HG03135 (cell line): ENCODE measurements around the gene ADAD2.

Experiments
- ATAC-seq: cut with Tn5 transposase; IDR thresholded peaks from one replicate; pipeline ENCODE4 v1.9.1; 2021; ENCODE audit warnings: mild to moderate bottlenecking, moderate library complexity; ENCODE audit not compliant: unreplicated experiment

The ADAD2 gene

DNA sequence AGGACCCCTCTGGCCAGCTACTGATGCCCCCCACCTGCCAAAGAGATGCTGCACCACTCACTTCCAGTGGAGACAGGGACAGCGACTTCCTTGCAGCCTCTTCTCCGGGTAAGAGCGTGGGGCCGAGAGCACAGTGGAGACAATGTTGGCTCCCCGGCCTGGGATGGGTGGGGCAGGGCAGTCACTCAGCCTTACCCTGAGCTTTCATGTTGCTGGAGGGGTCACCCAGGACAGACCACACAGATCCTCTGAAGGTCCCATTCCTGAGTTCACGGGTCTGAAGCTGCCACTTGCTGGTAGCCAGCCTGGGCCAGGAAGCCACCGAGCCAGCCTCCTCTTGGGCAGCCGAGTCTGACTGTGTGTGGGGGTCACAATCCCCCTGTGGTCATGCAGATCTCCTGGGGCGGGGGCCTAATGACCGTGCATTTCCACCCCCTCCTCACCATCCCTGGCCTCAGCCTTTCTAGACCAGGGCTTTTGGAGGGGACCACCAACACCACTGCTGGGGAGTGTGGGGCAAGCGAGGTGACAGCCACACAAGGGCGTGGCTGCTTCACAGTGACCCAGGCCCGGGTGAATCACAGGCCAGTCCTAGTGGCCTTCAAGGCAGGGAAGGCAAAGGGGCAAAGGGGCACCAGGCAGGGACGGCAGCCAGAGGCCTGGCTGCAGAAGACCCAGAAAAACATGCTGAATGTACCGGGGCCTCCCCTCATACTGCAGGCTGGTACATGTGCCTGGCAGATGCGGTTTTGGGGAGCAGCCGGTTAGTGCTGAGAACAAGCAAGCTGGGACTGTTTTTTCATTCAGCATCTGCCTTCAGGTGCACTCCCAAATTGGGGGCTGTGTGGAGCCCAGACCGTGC is 14.5 kb upstream of the ADAD2 start:
- no peak for ATAC-seq

DNA sequence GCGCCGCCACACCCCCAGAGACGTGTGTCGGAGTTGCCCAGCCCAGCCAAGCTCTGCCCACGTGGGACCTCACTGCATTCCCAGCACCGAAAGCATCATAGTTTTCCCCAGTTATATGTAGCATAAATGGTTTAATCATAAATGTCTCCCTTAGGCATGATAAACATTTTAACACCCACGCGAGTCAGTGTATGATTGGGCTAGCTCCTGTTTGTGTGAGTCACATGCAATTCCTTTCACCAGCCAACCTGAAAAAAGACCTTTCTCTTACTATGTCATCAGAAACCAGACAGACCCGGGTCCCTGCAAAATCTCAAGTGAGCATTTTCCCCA is 13.2 kb upstream of the ADAD2 start:
- no peak for ATAC-seq

DNA sequence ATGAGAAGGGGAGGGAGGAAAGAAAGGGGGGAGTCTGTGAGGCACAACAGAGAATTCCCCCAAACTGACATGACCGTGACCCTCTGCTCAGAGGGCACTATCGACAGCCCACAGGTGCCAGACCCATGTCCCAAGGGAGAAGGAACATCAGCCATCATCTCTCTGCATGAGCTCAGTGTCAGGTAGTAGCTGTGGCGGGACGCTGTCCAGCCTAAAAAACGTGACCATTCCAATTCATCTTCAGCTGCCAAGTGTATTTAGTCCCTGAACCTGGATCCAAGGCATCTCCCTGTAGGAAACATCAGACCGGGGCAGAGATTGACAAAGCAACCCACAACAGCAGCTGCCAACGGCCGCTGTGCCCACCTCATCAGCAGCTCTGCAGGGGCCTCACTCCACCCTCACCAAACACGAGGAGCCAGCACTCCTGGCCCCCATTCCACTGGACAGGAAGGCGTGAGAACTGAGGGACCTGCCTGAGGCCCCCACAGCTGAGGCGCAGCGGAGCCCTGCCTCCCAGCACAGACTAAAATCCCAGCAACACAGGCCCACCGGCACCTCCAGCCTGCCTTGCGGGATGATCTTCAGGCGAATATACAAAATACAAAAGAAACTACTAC is 12.7 kb upstream of the ADAD2 start:
- no peak for ATAC-seq

DNA sequence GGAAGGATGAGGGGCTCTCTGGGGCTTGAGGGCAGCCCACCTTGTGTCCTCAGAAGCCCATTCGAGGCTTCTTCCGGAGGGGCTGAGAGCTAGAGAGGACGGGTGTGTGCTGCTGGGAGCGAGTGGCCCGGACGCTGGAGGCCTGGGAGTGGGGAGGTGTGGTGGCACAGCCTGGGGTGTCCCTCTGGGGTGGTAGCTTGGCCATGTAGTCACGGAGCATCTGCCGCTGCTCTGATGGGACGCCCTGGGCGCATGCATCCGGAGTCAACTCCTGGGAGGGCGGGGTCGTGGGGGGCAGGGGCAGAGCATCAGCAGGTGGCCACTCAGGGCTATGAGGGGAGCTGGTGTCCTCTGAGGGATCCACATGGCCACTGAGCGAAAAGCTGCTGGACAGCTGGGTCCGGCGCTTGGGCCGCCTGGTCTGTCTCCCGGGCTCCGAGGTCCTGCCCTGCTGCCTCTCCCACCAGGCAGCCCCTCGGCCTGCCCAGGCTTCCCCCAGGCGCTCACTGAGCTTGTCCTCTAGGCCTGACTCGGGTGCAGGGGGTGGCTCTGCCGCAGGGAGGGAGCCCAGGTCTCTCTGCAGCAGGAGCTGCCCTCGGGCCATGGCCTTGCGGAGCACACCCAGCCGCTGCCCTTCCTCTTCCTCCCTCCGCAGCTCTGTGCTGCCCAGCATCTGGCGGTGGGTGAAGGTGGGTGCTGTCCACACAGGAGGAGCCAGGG is 11.9 kb upstream of the ADAD2 start:
- no peak for ATAC-seq

DNA sequence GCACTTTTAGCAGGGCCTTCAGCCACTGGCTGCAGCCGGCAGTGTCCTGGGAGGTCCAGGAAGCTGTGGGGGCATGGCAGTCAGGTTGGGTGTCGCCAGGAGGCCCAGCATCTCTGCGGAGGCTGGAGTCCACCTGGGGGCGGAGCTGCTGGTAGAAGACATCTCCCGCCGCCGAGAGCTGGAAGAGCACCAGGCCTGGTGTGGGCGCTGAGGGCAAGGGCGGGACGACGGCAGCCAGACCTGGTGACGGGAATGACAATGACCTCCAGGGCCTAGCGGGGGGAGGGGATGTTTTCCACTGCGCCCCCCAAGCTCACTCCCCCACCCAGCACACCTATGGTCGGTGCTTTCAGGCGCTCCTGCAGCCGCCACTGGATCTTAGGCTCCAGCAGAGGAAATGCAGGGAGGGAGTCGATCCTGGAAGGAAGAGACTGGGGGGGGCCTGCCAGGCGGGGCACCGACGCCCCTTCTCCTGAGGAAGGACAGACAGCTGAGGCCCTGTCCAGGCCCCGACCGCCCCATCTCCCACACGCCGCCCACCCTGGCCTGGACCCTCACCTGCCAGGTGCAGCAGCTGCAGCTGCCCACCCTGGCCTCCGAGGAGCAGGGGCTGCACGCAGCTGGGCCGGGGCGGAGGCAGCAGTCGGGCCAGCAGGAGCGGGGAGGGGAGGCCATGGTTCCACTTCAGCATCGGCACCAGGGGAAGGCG is 11.2 kb upstream of the ADAD2 start:
- ATAC-seq = no peak

DNA sequence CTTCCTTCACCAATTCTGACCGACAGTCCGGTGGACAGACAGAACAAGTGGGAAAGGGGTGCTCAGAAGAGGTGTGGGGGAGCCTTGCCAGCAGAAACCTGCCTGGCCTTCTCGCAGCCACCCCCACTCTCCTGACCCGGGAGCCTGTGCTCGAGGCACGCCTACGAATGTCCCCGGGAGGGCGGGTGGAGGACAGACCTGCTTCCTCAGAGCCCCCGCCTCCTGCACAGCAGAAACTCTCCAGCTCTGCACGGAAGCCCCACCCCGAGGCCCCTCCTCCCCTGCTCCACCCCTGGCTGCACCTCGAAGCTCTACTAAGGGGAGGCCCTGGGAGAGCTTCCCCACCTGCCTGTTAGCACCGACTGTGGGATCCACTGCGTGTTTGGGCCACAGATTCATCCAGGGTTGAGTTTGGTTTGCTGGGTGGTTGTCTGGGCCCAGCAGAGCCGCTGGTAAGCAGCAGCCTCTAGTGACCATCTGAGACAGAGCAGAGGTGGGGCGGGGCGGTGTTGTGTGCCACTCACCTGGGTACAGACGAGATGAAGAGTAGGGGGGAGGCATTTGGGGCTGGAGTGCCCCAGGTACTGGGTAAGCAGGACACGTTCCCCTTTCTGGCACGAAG is 10.3 kb upstream of the ADAD2 start:
- ATAC-seq = no peak

DNA sequence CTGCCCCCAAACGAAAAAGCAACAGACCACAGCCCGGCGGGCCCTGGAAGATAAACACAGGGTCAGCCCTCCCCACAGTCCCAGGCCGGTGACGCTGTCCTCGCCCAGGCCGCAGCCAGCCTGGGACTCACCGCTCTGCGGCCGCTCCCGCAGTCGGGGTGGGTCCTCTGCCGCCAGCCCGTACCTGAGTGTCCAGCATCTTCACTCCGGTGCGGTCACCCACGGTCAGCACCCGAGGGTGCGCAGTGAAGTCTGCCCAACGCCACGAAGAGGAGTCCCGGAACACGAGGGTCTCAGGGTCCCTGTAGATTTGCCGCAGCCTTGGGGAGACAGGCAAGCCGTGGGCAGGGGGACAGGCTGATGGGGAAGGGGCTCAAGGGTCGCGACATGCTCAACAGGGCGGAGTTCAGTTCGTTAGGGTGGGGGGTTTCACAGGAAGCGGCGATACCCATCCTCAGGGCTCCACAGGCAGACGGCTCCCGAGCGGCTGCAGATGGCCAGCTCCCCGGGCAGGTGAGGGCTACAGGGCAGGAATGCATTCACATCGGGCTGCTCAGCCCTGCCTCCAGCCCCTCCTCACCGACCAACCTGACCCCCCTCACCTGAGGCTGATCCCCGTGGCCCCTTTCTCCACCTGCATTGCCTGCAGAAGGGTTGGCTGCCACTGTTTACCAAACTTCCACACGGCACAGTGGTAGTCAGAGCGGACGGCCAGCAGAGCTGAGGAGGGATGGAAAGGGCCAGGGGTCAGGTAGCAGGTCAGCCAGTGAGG is 9.6 kb upstream of the ADAD2 start:
- no peak for ATAC-seq

DNA sequence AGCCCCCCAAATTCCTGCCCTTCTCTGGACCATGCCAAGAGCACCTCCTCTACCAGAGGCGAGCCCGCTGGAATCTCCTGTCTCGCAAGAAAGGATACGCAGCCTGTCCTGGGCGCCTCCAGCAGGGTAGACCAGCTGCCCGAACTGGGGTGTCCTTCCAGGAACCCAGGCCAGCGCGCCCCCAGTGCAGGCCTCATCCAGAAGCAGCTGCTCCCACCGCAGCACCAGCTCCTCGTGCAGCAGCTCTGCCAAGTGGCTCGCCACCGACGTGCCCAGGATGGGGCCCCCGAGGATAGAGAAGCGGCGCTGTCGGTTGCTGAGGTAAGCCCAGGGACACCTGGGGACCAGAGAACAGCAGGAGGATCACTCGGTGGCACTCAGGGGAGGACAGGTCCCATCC is 8.9 kb upstream of the ADAD2 start:
- ATAC-seq = no peak

DNA sequence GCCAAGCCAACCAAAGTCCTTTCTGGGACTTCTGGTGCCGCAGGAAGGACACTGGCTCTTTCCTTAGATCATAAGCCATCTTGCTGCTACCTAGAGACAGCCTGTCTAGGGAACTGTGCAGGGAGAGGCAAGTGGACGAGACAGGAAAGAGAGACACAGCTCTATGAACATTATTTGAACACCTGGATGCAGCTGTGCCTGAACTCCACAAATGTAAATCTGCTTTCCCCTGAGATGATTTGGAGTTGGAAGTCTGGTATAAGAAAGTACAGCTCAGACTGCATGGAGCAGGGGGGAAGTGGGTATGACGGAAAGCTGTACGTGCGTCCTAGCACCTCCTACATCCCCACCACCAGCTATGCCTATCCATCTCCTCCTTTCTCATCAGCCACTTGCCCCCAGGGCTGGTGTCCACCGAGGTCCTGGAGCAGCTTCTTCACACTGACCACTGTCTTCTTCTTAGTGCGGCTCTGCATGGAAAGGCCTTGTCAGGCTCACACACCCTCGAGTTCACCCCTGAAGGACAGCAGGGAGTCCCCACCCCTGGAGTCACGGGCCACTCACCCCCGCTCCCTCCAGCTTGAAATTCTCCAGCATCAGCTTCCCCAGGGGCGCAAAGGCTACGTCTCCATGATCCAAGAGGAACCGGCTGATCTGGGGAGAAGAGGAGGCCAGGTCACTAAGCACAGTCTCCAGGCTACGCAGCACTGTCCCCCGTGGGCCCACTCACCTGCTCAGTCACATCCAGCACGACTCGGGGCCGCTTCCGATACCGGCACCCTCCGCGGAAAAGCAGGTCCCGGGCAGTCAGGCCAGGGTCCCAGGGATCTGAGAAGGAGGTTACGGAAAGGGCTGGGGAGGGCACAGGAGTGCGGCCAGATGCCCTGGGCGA is 8.0 kb upstream of the ADAD2 start:
- no peak for ATAC-seq

DNA sequence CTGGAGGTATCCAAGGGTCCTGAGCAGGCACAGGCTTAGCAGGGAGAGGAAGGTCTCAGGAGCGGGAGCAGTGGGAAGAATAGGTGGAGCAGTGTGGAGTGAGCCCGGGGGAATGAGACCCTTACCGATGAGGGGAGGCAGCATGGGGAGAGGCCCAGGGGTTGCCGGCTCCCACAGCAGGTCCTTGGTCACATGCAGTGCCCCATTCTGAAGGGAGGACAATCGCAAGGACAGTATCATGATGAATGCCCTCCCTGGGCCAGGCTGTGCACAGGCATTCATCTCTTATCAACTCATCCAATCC is 7.4 kb upstream of the ADAD2 start:
- no peak for ATAC-seq

DNA sequence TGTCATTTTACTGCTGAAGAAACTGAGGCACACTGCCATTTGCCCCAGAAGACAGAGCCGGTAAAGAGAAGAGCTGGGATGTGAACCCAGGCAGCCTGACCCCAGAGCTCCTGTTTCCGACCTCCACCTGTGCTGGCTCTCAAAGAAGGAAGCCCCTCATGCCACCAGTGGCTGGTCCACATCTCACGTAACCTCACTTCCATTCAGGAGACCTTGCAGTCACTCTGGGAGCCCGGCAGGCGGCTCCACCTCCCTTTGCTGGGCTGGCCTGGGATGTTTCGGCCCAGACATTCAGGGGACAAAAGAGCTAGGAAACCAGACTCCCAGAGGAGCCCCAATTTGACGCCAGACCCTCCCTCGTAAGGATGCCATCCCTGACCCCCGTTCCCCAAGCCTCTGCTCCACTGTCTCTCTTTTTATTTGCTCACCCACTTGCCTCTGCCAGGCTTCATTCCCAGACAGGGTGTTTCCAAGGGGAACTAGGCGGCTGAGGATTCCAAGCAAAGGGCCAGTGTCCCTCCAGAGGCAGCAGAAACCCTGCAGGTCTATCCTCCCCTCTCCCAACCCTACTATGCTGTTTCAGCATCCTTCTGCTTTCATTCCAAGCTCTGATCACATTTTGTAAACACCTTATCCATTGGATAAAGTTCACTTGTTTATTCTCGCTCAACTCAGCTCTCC is 6.9 kb upstream of the ADAD2 start:
- no peak for ATAC-seq

DNA sequence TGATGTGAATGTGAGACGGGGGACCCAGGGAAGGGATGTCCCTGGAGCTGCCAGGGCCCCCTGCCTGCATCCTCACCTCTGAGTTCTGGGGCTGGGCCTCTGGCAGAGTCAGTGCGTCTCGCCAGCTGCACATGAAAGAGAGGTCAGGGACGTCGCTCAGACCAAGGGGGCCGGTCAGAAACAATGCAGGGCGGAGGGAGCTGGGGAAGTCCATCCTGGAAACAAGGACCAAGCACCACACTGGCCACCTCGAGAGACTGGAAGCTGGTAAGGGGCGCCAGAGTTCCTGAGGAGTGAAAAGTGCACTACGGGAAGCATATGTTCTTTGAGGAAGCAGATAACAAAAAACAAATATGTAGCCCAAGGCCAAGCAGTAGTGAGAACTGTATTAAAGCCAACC is 6.2 kb upstream of the ADAD2 start:
- ATAC-seq = no peak

DNA sequence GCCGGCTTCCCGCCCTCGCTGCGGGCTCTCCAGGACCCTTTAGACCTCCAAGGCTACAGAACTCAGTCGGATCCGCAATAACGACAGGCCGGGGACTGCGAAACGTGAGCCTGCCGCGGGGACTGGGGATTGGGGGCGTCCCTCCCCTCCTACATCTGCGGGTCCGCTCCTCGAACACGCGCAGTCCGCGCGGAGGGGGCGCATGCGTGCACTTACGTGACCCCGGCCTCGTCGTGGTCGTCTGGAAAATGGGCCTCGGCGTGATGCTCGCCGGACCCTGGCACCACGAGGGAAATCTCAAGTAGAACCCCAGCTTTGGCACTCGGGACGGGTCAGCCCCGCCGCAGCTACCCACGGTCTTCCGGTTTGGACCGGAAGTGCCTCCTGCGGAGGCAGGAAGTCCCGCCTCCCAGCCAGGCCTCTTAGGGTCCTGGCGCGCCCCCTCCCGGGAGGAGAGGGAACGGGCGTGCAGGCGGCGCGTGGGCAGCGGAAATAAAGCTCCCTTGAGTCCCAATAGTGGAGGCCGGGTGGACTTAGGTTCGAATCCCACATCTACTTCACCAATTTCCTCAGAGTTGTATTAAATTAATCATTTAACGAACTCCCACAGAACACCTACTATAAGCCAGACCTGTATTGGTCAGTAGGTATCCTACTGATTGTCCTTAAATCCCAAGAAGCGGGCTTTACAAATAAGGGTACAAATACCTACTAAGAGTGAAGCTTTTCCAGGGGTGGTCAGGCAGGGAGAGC is 4.1 kb upstream of the ADAD2 start, which contains the start of gene TAF1C:
Gene TAF1C (minus strand): TSS at position 373 of the 753 bp plus-strand sequence. CDS start 2,069 bp downstream, outside the sequence.
- peak; percentile 82 for ATAC-seq

DNA sequence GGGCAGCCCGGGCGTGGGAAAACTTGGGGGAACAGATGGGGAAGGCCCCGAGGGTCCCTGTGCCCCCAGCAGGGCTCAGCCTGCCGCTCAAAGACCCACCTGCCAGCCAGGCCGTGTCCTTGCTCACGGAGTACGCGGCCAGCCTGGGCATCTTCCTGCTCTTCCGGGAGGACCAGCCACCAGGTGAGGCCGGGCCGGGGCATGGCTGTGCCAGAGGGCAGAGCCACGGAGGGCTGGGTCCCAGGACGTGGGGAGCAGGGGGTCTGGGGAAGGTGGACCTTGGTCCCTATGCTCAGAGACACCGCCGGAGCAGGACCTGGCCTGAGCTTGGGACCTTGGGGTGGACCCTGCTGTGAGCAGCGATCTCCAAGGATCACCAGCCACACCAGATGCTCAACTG is 509 bp downstream of the ADAD2 start:
- ATAC-seq = no peak

DNA sequence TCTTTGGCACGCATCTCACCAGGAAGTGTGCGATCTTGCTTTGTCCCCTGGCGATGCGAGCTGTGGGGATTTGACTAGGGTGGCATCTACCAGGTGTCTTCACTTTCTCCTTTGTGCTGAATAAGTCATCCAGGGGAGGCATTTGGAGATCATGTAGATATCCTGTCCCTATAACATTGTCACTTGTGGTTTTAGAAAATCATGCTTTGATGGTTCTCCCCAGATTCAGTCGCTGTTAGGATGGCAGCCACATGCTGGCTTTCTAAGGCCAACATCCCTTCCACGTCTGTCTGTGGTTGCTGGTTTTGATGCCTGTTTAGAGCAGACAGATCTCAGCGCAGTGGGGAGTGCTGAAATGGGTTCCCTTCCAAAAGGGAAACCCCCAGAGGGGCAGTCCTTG is 2.5 kb downstream of the ADAD2 start:
- ATAC-seq = no peak

DNA sequence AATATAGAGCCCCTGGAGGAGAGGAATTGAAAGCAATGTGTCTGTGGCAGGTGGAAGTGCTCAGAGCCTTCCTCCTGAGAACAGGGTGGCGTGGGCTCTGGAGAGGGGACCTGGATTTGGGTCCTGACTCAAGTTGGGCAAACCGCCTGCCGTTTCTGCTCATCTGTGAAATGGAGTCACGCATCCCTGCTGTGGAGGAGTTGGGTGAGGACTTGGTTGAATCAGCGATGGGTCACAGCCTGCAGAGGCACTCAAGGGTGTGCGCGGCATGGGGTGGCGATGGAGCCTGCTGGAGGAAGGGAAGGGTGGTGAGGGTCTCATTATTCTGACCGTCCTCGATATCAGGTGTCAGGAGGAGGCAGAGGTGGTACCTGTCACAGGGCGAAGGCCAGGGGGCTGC is 3.1 kb downstream of the ADAD2 start:
- ATAC-seq = peak; percentile 6

DNA sequence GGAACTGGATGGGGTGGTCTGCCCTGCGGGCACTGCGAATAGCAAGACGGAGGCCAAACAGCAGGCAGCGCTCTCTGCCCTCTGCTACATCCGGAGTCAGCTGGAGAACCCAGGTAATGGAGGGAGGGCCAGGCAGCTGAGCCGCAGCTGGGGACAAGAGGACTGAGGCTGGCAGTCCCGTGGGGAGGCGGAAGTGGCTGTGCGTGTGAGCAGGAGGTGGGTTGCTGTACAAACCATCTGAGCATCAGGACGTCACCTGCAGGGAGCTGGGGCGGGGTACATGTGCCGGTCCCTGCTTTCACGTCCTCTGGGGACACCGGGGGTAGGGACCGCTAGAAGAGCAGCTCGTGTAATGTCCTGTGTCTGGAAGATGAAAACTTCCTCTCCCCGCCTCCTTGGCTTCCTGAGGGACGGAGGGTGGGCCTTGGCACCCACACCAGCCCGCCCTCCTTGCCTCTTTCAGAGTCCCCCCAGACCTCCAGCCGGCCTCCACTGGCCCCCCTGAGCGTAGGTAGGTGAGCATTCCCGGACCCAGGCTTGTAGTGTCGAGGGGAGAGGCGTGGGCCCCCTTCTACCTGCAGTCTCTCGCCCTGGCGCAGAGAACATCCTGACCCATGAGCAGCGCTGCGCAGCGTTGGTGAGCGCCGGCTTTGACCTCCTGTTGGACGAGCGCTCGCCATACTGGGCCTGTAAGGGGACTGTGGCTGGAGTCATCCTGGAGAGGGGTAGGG is 3.7 kb downstream of the ADAD2 start:
- peak; percentile 68 for ATAC-seq
